Transverse colon (tissue), 4 donors: ENCODE measurements around the gene KRT80.
A peak's percentile ranks its signal among the peaks of the same experiment; 100 is the strongest.

ENCODE experiments used
- CTCF ChIP-seq, 5 experiments: fragments of 200-600 bp in 3 of 5; fragments of 450-650 bp in 2 of 5; sonication (generic) in 3 of 5; IDR thresholded peaks; 1 replicate in 2 of 5; 2 replicates in 3 of 5; pipeline ENCODE4 v1.5.1; 2016 to 2017; ENCODE audit warnings: antibody characterized with exemption in 5 of 5, inconsistent platforms in 3 of 5, mild to moderate bottlenecking in 2 of 5, moderate library complexity in 1 of 5
- POLR2A ChIP-seq: fragments of 450-650 bp; IDR thresholded peaks from one replicate; pipeline ENCODE4 v1.6.1; 2016; ENCODE audit warnings: antibody characterized with exemption, mild to moderate bottlenecking, moderate library complexity
- POLR2AphosphoS5 ChIP-seq, 3 donors: sonication (generic); formaldehyde crosslinking; IDR thresholded peaks; one replicate each; pipeline ENCODE4 v1.6.1; 2016; ENCODE audit warnings: antibody characterized with exemption in 3 of 3

GRCh38 chr12:52213564-52214420 lies 22.0 kb upstream of the KRT80 start:
- TF ChIP-seq CTCF (IDR thresholded peaks at IDR 0.05) (peak; percentile 76 to 96 (median 92)), POLR2A (no peak), POLR2AphosphoS5 (IDR thresholded peaks at IDR 0.05) (no peak)
